GM19025 (cell line): Measurements from ENCODE around the gene TMEM131.

Experiments used
- ATAC-seq: cut with Tn5 transposase; IDR thresholded peaks from one replicate; pipeline ENCODE4 v1.9.1; 2021; ENCODE audit warnings: mild to moderate bottlenecking, low read depth, moderate library complexity; ENCODE audit not compliant: unreplicated experiment

TMEM131 gene

DNA sequence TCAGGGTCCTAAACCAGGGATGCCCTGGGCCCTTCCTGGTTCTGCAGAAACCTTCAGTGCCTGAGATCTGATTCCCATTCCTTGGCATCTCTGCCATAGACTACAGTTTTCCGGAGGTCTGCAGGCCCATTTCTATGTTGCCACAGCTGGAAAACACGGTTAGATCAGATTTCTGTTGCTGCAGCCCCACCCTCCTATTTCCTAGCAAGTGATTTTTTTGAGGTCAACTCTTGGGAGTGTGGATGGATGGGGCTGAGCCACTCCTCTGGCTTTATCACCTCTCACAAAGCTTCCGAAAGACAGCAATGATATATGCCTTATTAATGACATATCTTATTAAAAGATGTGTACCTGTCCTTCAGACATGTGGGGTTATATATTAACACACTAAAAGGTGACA is 226.0 kb downstream of the TMEM131 start:
- no peak for ATAC-seq

DNA sequence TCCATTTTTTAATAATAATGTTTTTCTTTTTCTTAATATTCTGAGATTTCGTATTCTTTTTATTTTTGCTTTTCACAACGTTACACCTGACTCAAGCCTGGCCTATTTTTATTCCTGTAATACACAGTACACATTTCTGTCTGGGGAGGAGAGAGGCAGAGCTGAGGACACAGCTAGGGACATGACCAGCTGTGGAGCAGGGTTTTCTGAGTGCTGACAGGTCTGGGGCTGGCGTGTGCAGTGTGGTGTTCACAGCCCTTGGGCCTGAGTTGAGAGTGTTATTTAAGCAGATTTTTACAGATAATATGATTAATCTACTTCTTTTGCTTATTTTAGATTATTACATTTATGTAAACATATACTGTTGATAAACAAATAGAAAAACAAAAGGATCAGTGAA is 226.4 kb downstream of the TMEM131 start:
- no peak for ATAC-seq

DNA sequence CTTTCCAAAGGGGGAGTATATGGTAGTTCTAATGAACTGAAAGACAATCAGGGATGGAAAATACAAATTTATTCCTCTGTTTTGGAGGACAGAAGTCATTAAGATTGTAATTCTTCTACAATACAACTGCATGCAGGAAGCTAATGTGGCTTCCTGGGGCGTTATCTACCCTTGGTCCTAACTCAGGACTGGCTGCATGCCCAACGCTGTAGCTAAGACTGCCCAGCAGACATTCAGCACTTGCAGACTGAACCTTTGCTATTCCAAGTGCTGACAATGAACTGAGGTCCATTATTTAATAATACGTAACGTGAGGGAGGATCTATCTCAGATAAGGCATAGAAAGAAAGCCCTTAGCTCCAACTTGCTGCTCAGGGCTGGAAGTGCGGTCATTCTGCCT is 229.2 kb downstream of the TMEM131 start:
- ATAC-seq = no peak

DNA sequence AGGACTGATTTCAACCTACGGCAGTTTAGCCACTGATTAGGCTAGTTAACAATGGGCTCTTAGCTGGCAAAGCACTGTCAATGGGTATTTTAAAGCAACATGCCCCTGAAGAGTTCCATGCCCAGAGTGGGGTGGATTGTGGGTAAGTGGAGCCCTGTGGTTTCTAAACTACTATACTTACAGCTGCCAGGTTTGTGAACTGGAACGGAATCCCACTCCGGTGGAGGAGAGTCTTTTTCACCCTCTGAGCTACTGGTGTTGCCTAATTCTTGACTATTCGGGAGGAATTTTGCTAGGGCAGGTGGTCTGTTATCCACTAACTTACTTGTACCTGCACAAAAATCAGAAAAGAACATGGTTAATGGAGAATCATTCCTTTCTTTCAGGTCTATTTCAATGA is 229.8 kb downstream of the TMEM131 start:
- no peak for ATAC-seq

DNA sequence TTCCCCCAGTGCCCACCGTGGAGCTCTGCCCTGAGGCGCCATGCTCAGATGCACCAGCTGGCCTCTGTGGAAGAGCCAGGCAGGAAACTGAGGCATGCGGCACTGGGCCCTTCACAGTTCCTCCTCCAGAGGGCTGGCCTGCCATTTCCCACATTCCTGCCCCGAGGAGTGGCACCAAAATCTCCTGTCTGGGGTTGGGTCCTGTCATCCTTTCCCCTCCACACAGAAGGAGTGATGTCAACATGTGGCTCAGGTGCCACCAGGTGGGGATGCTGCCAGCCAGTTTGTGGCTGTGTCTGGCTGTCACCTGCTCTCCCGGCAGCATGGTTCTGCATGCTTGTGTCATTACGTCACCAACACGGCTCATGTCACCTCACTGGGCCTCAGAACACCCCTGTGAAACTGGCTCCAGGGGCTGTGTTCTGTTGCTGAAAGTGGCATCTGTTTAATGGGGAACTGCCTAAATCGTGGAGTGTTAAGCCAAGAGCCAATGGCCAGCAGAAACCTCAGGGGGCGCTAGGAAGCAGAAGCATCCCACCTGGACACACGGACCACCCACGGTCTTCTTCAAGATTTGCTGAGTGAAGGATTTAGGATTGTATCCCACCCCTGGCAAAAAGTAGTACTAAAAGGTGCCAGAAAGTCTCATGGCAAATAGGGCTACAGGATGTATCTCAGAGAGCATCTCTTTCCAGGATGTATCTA is 231.0 kb downstream of the TMEM131 start:
- no peak for ATAC-seq

DNA sequence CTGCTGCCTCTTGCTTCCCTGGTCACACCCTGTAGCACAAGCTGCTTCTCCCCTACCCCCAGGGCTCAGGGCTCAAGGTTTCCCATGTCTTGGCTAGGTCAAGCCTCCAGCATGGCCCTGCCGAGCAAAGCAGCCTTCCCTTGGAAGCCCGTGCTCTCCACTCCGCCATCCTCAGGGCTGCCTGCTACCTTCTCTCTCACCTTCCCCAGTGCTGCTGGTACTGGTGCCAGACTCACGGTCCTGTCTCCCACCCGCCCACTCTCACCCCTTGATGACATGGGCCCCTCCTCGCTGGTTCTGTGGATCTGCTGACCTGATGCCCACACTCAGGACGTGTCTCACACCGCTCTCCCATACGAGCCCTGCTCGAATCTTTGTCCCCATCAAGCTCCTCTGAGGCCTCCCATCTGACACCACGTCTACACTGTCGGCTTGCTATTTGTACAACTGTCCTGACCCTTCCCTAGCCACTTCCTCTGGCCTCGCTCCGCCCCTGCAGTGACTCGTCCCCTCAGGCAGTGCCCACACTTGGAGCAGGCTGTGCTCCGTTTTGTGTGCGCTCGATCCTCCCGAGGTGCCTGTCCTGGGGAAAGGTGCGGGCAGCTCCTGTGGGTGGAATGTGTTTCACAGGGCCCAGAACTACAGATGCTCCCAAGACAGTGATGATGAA is 232.4 kb downstream of the TMEM131 start:
- ATAC-seq = no peak

DNA sequence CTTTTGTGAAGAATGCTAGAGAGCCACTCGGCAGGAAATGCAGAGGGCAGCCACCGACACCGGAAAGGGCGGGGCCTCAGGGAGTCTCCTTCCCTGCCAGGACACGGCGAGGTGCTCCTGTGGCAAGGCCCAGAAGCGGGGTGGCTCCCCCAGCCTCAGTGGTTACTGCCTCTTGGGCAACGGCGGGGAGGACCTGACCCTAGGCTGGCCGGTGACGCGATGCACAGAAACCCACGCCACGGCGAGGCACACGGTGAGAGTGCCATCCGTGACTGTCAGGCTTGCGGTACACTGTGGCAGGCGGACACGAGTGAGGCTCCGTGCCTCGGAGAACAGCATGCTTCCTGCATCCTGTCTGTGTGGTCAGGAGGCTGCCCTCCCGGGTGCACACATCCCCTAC is 234.6 kb downstream of the TMEM131 start:
- no peak for ATAC-seq

DNA sequence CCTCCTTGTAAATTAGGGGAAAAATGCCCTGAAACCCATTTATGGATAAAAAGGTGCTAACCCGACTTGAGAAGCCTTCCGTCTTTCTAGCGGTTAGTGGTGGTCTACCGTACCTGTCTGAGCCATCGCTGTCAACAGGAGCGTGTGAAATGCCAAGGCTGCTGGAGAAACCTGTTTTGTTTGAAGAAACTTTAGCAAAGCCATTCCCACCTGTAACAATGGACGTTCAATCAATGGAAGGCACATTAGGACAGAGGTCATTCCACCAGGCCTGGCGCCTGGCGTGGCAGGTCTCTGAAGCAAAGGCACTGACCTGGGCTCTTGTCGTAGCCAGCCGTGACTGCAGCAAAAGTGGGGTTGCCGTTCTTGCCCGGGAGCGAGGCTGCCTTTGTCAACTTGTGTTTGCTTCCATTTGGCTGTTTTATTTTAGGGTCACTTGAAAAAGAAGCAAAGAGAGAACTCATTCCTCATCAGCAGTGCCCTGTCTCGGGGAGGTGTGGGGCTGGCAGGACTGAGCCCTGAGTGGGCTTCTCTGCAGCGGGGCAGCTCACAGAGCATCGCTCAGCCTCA is 235.2 kb downstream of the TMEM131 start:
- no peak for ATAC-seq

DNA sequence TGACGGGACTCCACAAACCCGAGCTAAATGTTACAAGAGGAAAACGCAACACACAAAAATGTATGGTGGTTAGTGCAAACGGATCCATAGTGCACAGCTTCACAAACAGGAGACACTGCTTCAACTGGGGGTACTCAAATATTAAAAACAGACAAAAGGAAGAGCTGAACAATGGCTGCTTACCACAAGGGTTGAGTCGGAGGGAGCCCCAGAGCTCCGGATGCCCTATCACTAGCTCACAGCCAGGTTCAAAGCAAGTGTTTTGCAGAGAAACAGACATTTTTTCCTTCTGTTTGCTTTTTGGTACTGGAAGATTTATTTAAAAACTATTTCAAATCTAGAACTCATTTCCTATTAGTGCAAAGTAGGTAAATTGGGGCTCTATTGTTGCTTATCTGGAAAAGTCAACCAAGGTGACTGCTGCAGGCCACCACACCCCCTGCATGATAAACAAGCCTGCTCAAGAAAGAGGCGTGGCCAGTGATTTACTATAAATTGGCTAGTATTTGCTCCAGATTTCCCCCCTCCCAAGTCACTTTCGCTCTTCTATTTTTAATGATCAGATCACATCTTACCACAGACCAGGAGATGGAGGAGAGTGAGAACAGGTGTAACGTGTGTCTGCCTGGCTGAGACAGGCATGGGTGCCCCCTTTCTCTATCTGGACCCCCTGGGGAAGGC is 235.9 kb downstream of the TMEM131 start:
- no peak for ATAC-seq

DNA sequence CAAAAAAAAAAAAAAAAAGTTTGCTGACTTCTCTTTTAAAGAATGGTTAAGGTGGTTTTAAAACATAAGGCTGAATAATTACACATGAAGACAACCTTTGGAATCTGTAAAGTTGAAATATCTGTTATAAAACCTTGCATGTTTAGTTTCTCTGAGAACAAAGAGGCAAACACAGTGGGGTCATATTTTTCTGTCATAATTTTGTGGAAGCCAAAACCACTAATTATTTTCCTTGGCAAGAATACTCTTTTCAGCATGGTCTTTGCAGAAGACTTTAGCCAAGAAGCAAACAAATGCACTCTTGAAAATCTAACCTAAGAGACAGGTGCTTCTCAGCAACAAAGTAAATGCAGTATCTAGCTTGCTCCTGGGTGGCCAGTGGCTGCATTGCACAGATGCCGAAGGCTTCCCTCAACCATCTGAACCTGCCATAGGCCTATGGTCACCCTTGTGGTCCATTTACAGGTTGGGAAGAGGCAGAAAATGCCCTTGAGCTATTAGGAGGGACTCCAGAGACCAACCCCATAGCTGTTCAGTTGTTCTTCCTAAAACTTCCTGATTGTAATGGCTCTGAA is 237.5 kb downstream of the TMEM131 start:
- ATAC-seq = no peak

DNA sequence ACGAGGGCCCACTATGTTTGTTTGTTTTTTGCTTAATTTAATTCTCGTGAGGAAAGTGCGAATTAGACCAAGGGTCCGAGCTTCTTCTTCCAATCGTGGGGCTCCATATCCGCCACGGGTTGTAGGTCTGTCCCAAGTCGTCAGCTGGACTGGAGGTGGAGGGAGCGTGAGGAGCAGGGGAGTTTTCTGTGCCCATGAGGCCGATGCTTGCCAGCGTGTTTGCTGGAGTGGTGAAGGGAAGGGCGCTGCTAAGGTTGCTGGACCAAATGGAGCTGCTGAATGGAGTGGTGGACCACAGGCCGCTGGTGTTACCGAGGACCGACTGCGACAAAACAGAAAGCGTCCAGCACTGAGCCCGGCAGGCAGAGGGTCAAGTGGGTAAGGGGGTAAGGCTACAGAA is 238.7 kb downstream of the TMEM131 start:
- ATAC-seq = no peak

DNA sequence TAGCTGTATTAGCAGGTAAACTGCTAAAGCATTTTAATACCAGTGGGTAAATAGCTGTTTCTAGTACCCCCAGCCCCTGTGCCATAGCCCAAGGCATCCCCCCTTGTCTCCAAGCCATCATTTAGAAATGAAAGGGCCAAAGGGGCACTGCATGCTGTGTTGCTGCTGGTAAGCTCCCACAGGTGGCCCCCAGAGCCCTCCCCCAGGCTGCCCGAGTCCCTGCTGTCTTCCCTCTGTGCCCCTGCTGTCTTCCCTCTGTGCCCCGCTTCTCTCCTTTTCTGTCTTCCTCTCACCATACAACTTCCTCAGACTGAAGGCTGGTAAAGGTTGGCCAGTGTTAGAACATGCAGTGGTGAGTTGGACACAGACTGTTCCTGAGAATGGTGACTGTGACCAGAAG is 240.3 kb downstream of the TMEM131 start:
- no peak for ATAC-seq

DNA sequence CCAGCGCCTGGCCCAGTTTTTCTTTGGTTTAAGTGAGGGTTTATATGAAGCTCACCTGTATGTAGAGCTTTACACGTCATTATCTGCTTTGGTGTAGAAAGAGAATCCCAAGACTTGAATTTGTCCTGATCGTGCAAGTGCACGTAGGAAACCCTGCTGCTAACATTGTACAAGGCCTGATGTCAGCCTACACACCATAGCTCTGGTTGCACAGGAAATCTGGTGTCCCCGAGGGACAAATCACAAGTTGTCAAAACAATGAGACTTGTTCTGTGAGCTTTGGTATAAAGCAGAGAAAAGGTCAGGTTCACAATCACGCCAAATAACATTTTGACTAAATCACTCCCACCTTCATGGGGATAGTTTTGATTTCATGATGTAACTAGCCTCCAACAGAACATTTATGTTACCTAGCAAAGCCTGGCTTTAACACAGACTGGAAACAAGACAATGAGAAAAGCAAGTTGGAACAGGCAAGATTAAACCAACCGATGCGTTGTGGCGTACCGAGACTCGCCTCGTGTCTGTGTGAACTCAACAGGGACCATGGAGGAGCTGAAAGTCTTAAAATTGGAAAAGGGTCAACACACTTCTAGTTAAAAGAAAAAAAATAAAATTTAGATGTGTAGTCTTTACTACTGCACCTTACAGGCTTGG is 240.9 kb downstream of the TMEM131 start:
- ATAC-seq = no peak

DNA sequence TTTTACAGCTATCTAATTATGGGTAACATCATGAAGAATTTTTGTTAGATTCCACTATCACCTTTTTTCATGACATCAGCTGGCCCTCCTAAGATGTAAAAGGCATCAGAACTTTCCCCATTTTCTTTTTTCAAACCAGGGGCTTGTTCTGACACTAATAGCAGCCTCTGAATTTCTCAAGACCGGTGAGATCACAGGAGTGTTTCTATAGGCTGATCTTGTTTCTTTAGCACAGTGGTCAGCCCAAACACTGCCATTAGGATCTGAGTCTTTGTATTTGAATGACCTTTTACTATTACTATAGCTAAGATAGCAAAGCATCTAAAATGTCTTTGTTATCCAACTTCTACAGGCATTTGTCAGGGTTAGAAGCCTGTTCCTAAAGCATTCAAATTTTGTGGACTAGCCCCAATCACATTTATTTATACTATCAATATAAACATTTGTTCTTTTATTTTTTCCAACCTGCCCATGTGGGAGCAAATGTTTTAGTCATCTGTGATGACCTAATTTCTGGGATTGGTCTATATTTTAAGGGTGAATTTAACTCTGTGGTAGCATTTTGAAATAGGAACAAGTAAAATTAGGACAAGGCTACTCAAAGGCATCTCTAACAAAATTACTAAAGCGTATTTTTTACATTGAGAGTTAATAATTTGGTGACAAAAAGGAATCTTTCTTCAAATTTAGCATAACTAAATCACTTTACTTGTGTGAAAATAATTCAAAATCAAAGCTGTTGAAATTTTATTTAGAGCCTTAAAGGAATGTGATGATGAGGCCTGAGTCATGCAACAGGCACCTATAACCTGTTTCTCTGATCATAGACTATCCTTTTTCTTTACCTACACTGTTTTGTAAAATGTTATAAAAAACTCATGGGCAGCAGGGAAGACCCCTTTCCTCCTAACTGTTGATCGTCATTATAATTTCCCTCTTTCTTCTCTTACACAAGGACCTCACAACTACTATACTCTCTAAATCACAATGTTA is 243.1 kb downstream of the TMEM131 start:
- ATAC-seq = no peak

DNA sequence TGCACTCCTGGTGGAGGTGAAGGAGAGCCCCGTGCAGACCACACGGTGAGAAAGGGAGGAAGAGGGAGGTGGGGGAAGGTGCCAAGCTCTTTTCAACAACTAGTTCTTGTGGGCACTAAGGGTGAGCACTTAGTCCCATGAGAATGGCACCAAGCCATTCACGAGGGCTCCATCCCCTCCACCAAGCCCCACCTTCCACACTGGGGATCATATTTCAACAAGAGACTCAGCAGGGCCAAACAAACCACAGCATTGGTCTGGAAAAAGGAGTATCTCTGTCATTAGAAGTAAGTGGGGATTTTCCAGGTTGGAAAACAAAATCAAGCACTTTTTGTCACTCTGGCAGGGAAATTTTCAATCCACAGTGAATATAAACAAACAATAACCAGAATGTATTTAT is 244.0 kb downstream of the TMEM131 start:
- no peak for ATAC-seq

DNA sequence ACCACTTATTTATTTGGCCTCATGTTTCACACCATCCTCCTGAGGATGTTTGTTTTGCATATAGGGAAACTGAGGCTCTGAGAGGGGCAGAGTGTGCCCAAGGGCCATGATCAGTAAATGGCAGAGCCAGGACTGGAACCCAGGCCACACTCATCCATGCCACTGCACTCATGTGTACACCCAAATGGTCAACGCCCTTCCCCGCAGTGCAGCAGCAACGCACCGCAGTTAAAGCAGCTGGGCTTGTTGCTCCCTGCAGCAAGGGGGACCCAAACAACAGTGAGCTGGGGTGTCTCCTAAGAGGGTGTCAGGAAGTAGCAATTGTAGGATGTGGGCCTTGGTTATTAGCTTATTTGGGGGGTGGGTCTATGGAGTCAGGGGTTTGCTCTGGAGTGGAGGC is 245.7 kb downstream of the TMEM131 start:
- no peak for ATAC-seq

DNA sequence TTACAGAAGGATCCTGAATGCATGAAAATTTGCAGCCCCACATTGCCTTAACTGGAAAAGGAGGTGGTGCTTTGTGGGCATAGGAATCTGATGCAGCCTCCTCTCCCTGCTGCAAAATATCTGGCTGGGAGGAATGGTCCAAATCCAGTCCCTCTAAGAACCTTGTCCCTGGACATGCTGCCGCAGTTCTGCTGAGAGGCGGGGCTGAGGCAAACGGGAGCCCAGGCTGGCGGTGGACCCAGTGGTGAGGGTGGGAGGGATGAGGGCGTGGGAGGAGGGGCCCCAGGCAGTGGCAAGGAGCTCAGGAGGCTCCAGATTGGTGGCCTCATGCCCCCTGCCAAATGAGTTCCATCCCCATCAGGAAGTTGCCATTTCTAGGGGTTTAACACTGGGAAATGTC is 246.2 kb downstream of the TMEM131 start:
- ATAC-seq = no peak

DNA sequence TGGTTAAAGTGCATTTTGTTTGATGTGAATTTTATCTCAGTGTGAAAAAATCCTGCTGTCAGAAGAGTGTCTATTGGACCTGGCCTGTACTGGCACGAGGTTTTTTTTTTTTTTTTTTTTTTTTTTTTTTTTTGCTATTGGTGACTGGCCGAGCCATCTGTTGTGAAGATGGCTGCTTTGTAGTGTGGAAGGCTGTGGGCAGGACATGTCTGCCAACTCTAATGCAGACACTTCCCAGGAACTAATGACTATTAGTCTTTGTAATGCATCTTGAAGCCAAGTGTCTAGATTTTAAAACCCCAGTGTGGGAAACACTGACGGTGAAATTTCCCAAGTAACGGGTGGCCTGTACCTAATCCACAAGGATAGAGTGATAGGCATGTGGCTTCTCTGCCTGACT is 248.0 kb downstream of the TMEM131 start:
- ATAC-seq = no peak

DNA sequence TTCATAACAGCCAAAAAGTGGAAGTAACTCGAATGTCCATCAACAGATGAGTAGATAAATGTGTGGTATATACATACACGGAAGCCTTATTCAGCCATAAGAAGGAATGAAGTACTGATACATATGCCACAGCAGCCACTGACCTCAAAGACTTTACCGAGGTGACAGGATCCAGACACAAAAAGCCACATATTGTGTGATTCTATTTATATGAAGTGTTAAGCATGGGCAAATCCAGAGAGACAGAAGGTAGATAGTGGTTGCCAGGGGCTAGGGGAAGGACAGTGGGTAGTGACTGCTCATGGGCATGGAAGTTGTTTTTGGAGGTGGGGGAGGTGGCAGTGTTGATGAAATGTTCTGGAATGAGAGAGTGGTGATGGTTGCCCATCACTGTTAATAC is 248.5 kb downstream of the TMEM131 start:
- ATAC-seq = no peak
